HK-2 (cell line): ENCODE measurements around the gene LHX1.
A peak's percentile ranks its signal among the peaks of the same experiment; 100 is the strongest.

ENCODE experiments used
- DNase-seq: peaks from one replicate; pipeline ENCODE4 v3.0.0-alpha.2; 2018; ENCODE audit not compliant: unreplicated experiment

LHX1 gene

DNA sequence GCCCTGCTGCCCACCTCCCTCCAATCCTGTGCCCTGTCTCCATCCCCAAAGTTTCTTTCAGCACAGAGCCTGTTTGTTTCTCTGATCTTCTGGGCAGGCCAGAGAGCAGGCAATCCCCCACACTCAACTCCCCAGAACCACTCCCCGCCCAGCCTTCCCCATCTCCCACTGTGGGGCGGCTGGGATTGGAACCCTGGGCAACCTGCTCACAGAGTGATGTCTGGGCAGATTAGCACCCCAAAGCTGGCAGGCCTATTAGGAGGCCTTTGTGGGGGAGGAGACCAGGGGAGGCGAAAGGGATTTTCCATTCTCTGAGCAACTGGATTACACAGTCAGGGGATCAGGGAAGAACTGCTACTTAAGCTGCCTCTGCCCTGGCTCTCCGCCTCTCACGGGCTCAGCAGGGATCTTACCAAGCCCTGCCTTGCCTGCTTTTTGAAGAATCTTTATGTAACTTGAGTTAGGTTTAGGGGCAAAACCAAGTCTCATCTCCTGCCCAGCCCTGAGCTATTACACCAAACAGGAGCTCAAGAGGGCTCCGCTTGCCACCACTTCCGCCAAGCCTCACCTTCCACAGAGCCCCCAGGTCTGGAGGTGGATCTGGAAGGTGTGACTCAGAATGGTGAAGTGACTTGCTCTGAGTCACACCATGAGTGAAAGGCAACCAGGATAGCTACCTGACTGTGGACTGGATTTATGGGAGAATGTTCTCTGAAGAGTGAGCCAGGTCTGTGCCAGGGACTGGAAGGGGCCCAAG, 16.0 kb upstream of the LHX1 start:
- DNase-seq, result peak; percentile 88

DNA sequence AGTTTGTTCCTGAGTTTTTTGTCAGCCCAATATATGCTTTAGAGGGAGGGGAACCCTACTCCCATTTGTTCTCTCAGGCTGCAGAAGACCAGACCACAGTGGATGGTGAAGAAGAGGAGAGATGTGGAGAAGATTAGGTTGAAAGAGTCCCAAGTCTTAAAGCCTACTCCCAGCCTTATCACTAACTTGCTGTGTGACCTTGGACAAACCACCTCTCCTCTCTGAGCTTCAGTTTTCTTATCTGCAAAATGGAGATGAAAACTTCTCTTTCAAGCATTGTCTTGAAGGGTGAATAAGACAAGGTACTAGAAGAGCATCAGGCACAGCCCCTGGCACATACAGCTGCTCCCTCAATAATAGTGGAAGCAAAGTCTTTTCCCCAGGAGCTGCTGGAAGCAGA, 15.1 kb upstream of the LHX1 start:
- no peak for DNase-seq

DNA sequence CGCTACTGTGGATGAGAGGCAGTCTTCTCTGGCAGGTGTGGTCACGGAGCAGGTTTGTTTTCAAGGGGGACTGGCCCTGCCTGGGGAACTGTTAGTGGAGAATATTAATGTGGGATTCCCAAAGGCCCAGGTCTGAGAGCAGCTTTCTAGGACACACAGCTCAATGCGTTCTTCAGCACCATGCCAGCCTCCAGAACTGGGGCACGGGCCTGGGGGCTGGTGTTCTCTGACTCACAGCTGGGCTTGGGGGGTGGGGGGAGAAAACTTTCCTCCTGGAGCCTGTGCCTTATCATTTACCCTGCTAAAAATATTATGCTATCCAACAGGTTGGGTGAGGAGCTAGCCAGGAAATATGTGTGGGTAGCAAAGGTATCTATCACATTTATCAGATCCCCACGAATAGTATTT, 13.5 kb upstream of the LHX1 start:
- DNase-seq, result no peak

DNA sequence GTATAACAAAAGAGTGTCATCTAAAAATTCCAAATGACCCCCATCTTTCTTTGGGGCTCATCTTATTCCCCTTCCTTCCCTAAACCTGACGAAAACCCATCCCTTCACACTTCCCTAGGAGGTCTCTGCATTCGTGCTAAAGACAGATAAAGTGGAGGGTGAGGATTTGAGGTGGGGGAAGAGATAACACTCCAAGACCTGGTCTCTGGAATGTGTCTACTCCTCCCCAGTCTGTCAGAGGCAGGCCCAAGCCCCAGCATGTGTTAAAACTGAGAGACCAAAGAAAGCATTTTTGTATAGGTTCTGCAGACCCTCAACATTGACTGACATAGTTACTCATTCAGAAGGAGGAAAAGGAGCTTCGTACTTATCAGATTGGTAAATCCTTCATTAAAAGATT, 11.0 kb upstream of the LHX1 start:
- no peak for DNase-seq

DNA sequence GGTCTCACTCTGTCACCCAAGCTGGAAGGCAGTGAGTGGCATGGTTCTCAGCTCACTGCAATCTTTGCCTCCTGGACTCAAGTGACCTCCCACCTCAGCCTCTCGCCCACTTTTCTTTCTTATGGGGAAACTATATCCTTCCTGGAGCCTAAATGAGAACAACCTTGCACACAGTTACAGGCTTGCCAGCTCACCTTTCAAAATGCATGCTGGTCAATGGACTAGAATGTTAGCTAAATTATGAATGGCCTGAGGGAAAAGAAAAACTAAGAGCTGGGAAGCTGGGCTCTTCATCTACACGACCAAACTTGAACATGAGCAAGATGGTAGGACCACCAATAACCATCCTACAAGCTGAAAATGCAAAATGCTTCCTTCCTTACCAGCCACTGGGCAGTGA, 10.6 kb upstream of the LHX1 start:
- DNase-seq, result no peak

DNA sequence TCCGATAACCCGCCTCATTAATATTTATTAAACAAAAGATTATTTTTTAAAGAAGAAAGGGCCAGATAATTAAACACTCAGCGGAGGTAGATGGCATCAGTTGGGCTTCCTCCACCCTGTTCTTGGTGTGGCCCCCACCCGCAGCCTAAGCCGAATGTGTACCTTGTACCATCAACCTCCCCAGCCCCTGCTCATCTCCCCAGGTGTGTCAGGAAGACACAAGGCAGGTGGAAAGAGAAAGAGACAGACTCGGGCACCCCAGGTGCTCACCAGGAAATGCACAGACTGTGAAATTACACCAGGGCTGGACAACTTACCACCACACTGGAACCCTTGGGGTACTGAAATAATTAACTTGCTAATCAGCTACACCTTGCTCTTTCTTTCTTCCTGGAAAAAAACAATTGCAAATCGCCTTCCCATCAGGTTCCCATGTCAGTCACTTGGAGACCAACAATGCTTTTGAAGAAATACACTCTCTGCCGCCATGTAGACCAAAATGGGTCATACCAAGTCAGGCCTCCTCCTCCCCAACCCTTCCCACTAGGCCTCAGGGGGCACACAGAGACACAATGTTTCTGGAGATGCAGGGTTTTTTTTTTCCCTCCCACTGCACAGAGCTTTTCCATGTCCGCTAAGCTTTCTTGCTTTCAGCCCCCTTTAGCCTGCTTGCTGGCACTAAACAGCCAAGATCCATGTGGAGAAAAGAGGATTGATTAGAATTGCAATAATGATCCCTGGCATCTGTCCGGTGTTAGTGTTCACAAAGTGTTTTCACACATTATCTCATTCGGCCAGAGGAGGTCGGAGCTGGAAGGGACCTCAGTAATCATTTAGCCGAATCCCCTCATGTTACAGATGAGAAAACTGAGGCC, 8.6 kb upstream of the LHX1 start:
- DNase-seq, result no peak

DNA sequence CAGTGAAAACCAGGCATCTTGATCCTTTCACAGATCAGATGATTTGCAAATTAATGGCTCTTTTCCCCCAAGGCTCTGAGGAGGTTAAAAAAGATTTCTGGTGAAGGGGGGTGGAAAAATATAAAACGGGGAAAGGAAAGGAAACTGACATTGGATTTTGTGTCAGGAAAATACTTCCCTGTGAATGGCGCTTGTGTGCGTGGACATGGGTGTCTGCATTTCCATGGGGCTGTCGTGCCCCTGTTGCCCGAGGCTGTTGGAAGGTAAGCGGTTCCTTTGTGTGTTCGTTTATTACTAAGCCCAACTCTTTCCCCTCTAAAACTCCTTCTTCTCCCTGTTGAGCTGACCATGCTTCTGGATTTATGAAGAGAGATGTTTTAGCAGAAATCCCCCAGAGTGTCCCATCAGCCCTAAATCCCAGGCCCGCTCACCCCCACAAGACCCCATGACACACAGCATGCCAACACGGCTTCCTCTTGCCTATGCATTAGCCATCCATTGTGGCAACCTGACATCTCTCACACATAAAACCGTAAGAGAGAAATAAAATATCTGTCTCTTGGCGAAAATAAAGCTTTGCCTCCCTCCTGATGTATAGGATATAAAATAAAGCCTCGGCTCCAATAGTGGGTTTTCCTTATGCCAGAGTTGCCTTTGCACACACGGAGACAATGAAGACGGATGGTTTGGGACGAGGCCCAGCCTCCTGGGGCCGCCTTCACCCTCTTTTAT, 7.3 kb upstream of the LHX1 start:
- DNase-seq, result no peak

DNA sequence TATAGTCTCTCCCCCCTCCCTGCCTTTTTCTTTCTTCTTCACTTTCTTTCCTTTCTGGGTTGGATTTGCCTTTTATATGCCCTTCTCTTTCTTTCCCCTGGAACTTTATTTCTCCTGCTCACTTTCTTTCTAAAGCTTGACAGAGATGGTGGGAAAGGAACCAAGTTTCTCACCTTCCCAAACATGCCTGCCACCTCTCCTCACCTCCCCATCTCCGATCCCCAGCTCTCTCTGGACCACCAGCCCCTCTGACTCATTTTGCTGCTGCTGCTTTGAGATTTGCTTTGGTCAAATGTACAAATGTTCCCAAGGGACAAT, 6.7 kb upstream of the LHX1 start:
- DNase-seq, result no peak

DNA sequence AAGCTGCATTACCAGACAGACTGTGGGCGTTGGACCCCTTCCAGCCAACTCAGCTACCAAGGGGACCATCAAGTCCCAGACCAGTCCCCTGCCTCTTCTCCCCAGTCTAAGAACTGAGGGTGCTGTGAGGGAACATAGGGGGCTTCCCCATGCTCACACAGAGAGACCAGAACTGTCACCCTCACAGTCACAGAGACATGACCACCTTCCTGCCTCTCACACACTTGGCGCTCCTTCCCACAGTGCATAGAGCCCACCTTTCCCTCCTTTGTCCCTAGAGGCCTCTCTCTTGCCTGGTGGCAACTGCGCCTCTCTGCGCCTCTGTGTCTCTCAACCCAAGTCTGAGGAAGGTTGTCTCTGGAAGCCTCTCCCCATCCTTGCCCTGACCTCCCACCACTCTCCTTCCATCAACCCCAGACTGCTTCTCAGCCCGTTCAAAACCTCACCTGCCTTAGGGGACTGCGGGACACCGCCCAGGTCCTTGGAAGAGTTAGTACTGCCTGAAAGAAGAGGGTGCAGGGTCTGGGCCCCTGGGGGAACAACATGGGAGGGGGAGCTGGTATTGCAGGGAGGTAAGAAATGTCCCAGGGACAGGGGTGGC, 6.1 kb upstream of the LHX1 start:
- DNase-seq, result no peak

DNA sequence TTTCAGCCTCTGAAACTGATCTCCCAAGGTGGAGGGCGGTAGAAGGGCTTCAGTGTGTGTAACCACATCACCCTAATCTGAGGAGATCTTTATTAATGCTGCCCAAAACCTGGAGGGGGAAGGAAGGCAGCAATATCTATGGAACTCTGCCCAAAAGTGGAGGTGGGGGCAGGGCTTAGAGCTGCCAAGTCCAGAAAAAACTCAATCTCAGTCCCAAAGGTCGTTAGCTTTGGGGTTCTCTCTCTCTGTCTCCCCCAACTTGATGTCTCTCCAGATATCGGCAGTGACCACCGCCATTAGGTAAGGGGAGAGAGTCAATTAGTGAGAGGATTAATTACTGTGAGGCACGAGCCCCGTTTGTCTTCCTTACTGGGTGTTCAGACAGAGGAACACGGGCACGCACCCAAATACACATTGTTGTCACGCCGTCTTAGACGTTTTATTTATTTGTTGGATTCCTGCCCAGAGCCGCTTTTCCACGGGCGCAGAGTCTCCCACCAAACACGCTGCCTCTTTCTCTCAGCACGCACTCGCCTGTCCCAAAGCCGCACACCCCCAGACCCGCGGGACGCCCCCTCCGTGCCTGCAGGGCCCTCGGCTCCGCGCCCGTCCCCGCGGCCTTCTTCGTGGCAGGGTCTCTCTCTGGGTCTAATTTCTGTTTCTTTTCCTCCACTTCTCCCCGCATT, 5.4 kb upstream of the LHX1 start:
- no peak for DNase-seq

DNA sequence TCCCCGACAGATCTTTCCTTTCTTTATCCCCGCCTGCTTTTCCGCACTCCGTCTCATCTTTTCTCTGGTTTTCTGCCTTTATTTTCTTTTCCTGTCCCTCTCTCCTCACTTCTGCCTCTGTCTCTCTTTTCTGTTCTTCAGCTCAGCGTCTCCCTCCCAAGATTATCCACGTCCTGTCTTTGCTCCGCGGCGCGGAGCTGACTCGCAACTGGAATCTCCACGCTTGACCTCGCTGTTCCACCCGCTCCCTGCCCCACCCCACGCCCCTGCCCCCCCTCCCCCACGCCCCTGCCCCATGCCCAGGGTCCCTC, 4.9 kb upstream of the LHX1 start:
- no peak for DNase-seq

DNA sequence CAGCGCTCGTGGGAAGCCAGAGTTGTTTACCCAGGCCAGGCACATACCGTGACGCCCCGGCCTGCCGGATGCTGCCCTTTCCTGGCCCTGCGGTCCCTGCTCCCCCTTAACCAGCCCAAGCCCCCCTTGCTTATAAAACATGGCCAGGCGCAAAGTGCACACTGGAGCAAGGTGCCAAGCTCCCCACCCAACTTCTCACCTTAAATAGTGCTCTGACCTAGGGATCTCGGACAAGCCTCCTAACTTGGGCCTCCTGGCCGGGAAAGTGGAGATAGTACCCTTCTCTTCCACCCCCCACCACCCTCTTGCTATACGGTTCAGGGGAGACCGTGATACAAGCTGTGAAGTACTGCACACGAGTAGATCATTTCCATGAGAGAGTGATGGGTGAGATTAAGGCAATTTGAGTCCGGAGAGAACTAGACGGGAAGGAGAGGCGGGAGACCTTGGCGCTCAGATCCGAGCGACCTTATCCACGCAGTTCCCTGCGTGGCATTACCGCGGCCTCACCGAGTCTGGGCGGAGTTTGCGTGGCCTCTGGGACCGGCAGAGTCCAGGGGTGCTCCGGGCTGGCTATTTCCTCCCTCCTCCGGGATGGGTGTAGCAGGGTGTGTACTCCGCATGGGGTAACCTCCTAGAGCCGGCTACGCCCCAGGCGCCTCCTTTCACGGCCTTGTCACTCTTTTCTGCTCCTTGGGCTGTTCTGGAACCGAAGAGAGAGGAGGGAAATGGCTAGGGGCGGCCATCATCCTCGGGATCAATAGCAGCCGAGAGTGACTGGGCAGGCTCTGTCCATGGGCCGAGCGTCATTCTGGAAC, 4.4 kb upstream of the LHX1 start:
- no peak for DNase-seq

DNA sequence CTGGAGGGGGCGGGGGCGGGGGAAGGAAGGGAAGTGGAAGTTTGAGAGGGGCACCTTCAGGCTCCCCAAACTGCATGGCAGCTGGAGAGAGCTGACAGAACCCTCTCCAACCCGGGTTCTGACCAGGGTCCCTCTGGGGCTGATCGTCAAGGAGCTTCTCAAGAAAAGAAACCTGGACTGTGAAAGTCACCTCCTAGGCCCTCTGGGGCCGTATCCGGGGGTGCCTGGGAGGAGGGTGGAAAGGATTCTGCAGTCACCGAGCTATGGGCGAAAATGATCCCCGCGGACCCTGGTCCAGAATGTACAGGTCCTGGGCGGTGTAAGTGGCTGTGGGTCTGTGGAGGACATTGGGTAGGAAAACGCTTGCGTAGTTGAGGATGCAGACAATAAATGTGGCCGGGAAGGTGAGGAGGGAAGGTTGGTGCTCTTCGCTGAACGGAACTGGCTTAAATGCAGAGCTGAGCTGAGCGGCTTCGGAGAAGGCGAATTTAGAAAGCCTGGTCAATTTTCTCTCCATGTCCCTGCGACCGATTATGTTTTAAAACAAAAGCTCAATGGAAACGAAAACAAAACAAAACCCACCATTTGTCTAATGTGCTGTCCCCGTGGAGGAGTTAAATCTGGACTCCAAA, 3.6 kb upstream of the LHX1 start:
- DNase-seq, result no peak

DNA sequence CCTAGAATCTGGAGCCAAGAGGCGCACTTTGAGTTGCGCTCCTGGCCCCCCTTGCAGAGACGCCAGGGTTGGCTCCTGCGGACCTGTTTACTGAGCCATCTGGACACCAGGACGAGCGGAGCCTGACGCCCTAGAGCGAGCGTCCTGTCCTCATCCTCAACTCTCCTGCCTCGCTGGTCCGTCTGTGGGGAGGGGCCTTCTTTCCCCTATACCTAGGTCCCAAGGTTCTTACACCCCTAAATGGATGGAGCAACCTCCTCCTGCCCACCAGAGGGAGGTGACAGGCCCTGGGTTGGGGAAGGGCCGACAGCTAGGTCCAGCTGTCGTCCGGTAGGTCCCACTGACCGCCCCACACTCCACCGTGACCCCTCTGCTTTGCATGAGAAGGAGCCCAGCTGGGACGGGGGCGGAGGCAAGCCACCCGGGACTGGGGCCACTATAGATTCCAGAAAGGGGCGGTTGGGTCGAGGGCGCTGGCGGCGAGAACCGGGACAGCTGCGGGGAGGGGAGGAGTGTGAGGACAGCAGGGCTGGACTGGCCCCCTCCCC, 3.1 kb upstream of the LHX1 start:
- DNase-seq, result no peak

DNA sequence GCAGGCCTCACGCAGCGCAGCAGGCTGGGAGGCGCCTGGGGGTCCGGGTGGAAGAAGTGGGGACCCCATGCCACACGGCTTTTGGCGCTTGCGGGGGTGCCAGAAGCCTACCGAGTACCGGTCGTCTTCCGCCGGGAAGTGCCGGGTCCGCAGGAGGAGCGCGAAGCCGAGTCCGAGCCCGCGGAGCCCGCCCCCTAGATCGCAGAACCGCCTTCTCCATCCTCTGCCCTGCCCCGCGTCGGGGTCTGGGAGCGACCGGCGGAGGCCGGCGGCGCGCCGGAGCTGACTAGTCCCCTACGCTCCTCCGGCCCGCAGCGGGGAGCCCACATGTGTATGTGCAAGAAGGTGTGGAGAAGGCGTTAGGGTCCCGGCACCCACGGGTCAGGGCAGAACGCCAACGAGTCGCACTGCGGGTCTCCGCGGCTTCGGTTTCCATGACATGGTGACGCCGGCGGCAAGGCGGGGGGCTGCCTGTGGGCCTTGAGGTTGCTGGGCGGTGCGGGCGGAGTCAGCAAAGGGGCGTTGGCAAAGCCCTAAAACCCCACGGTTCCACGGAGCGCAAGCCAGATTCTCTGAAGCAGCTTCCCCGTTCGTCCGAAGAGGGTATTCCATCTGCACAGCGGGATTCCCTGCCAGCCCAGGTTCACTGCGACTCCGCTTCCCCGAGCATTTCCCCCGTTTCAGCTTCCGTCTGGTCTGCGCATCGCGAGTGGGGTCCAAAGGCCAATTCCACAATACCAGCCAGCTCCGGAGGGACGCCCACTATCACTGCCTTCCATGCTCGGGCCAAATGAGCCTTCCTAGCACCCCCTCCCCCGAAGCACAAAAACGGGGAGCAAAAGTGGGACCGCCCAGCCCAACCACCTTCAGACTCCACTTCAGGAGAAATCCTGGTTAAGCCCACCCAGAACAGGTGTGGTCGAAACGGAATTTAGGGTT, 2.3 kb upstream of the LHX1 start:
- DNase-seq, result no peak

DNA sequence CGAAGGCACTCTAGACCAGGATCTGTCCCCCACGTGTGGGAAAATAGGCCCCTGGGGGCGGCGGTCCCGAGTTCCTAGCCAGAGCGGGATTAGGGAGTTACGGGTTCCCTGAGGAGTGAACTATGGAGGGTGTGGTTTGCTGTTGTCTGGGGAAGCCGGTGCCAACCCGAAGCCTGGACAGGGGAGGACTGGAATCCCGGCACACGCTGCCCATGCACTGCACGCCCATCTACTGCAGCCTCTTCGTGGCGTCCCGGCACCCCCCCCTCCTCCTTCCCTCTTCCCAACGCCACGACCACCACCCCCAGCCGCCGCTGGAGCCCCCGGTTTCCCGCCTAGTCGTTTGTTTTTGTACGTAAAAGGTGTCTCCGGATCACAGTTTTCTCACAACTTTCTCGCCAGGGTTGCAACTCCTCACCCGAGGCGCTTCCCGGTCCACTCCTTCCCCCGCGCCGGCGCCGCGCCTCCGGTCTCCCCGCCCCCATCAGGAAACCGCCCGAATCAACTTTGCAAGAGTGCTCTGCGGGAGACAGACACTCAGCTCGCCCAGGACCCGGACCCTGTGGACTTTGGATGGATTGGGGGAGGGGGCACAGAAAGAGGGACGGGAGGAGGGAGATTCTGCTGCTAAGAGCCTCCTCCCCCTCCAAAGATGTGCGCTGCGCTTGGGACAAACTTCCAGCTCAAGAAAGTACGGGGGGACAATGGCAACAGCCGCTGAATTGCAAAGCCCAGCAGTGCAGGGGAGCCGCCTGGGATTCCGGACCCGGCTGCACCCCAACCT, 1.4 kb upstream of the LHX1 start:
- peak; percentile 59 for DNase-seq

DNA sequence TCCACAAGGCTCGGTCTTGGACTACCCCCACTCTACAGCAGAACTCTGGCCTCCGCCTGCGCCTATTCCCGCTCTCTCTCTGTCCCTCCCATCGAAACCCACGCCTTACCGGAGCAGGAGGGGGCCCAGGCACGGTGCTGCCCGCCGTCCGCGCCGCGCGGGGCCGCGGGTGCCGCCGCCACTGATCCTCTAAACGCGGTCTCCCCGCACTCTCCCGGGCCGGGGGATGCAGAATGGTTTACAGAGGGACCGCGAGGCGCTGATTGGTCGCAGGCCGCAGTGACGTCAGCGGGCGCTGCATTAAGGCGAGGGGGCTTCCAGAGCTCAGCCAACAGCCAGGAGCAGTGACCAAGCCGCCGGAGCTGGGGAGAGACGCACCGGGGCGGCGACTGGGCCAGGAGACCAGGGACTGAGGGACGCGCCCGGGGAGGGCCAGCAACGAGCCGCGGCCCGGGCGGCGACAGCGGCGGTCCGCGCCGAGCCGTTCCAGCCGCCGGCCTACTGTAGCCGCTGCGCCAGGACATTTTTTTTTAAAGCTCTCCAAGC, 747 bp upstream of the LHX1 start:
- peak; percentile 88 for DNase-seq

DNA sequence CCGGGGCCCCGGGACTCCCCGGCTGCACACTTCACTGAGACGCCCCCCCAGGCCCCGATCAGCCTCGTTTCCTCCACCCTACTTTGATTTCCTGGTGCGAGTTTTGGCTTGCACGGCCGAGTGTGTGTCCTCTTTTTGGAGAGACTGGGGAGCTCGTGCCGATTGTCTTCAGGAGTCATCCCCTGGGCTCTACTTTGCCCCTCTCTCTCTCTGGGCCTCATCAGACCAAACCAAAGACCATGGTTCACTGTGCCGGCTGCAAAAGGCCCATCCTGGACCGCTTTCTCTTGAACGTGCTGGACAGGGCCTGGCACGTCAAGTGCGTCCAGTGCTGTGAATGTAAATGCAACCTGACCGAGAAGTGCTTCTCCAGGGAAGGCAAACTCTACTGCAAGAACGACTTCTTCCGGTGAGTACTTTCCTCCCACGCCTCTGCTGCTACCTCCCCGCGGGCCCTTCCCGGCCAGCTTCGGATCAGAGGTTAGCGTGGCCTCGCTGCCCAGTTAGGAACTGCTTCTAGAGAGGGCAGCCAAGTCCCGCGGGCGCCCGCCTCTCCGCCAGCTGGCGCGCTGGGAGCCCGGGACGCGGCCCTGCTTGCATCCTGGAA, 787 bp downstream of the LHX1 start:
- peak; percentile 77 for DNase-seq
